Stomach (tissue), 9 donors: ENCODE measurements around the gene RRP1. TPM values are rescaled to one million over a fixed set of nuclear protein-coding genes. Genes with fewer than 3 reads are reported as not detected.

ENCODE experiments used
- DNase-seq, 2 donors: peaks; one replicate each; pipeline versions ENCODE4 v3.0.0 to v3.0.0-alpha.2; 2013 to 2019
- H3K27ac ChIP-seq, 5 donors: fragments of 200-600 bp in 4 of 5; sonication (generic) in 4 of 5; one replicate each; pipeline ENCODE4 v1.5.1; 2013 to 2019; ENCODE audit warnings: mild to moderate bottlenecking in 1 of 5, moderate library complexity in 1 of 5
- H3K27me3 ChIP-seq, 3 donors: fragments of 200-600 bp; sonication (generic); one replicate each; pipeline ENCODE4 v1.5.1; 2017 to 2019; ENCODE audit warnings: mixed run types in 1 of 3
- H3K36me3 ChIP-seq, 4 donors: fragments of 200-600 bp; sonication (generic); 1 replicate in 3 of 4; 2 replicates in 1 of 4; pipeline ENCODE4 v1.5.1; 2016 to 2019
- H3K4me1 ChIP-seq, 4 donors: fragments of 200-600 bp; sonication (generic); one replicate each; pipeline ENCODE4 v1.5.1; 2016 to 2019
- H3K4me3 ChIP-seq, 4 donors: fragments of 200-600 bp; sonication (generic) in 3 of 4; one replicate each; pipeline ENCODE4 v1.5.1; 2016 to 2019; ENCODE audit warnings: mild to moderate bottlenecking in 1 of 4
- H3K9me3 ChIP-seq, 4 donors: fragments of 200-600 bp; sonication (generic); one replicate each; pipeline ENCODE4 v1.5.1; 2016 to 2019
- CTCF ChIP-seq, 7 experiments: fragments of 450-650 bp in 4 of 7; fragments of 200-600 bp in 3 of 7; sonication (generic) in 3 of 7; IDR thresholded peaks; one replicate each; pipeline ENCODE4 v1.5.1; 2016 to 2019; ENCODE audit warnings: antibody characterized with exemption in 7 of 7, control low read depth in 2 of 7, mild to moderate bottlenecking in 1 of 7
- EP300 ChIP-seq: sonication (generic); formaldehyde crosslinking; IDR thresholded peaks from one replicate; pipeline ENCODE4 v1.6.1; 2017; ENCODE audit warnings: antibody characterized with exemption
- POLR2A ChIP-seq, 4 donors: fragments of 450-650 bp; IDR thresholded peaks; one replicate each; pipeline ENCODE4 v1.6.1; 2016; ENCODE audit warnings: antibody characterized with exemption in 4 of 4, control low read depth in 2 of 4, mild to moderate bottlenecking in 1 of 4, moderate library complexity in 1 of 4
- POLR2AphosphoS5 ChIP-seq, 3 donors: sonication (generic); formaldehyde crosslinking; IDR thresholded peaks; one replicate each; pipeline ENCODE4 v1.6.1; 2016; ENCODE audit warnings: antibody characterized with exemption in 3 of 3
- WGBS, 5 donors: extraction: QIAGEN DNeasy Blood & Tissue Kit in 3 of 5; methylation state at CpG; one replicate each; pipeline versions ENCODE4 v1.1.5 to v1.1.7; 2013 to 2018; 5-methylcytosine and 5-hydroxymethylcytosine counted together
- intact Hi-C: fragments of 100-400 bp; cut with DNase I; formaldehyde crosslinking; loops from one replicate; pipeline ENCODE4 v1.15.1; 2023; ENCODE audit warnings: low total_unique reads
- polyA plus RNA-seq, 3 donors: library from polyadenylated mRNA; stranded (reverse); fragments of 200-250 nt; gene quantifications; one replicate each; pipeline ENCODE4 v1.2.3, GENCODE V29; 2013
- total RNA-seq, 5 donors: library from RNA; depleted of rRNA; stranded (reverse); fragments of >200 nt; gene quantifications; one replicate each; pipeline versions ENCODE4 v1.1.0 to v1.2.3, GENCODE V29; 2014 to 2016
- donor health status: healthy with polysubstance abuse.
- donor health status: Bipolar disorder and iron deficiency.
- donor health status: healthy.

RRP1 gene
- total and polyA plus RNA-seq, 8 donors = 10.6 to 25.6 (median 16.4) TPM

DNA sequence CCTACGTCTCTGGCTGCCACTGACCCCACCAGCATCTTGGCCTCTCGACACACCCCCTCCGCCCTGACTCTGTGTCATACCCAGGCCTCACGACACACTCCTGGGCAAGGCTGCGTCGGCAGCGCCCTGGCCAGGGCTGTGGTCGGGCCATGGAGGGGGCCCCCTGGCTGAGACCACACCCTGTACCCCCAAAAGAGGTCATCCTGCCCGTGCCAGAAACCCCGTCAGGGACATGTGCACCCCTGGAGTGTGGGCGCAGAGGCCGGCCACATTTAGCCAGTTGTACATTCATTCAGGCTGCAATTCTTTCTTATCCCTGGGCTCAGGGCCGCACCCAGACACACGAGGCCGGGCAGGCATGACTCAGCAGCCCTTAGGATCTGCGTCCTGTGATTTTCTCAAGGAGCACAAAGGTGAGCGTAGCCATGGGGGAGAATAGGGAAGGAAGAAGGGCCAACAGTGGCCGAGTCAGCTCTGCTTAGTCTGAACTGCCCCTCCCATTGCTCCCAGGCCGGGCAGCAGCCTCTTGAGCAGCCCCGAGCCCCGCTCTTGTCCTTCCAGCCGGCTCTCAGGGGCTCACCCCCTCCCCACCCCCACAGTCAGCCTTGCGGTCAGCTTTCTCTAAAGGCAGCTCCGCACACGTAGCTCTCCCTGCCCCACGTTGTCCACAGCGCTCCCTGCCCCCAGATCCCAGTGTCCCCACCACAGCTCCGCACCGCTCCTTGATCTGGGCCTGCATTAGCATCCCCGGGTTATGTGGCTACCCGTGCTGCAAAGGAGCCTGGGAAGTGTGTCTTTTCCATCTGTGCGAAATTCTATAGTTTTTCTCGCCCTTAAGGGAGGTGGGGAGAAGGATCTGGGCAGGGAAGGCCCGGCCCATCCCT, 21.2 kb upstream of the RRP1 start:
- 39 to 56% (median 43%) methylated on average over 19 to 34 of the region's 34 CpGs for WGBS, 5 donors
- no peaks in the 10 kb centered on the region for H3K27me3 ChIP-seq
- TF ChIP-seq CTCF (IDR thresholded peaks at IDR 0.05) = no peak
- peak in 2 of 3 donors; percentile 33 to 69 for TF ChIP-seq POLR2AphosphoS5 (IDR thresholded peaks at IDR 0.05)
- peaks cover 5 to 18% (median 9%) of the 10 kb centered on the region in 4 donors for H3K36me3 ChIP-seq
- peak overlapping the region; percentile 64 to 81 (median 73) for H3K27ac ChIP-seq
- peaks cover 11 to 29% (median 22%) of the 10 kb centered on the region in 4 donors for H3K4me1 ChIP-seq
- H3K4me3 ChIP-seq = no peak overlapping the region
- H3K9me3 ChIP-seq = no peaks in the 10 kb centered on the region
- peak; percentile 74 to 92 for DNase-seq
- intact Hi-C loops = loop anchor here (5.0 kb wide), 1 partner anchor 36 kb away; no protein-coding TSS in a partner anchor

DNA sequence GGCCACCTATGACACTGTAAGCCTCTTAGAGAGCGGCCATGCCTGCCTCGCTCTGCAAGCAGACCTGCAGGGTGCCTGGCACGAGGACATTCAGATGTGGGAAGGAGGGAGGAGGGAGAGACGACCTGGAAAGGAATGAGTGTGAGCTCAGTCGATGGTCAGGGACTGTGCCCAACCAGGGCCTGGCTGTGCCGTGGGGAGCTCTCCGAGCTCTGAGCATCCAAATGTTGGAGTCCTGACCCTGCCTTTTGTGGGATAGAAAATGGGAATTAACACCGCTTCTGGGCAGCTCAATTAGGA, 20.6 kb upstream of the RRP1 start:
- TF ChIP-seq EP300 = no peak
- TF ChIP-seq CTCF (IDR thresholded peaks at IDR 0.05) = no peak
- no peak for TF ChIP-seq POLR2A (IDR thresholded peaks at IDR 0.05)
- no peak for TF ChIP-seq POLR2AphosphoS5 (IDR thresholded peaks at IDR 0.05)
- Histone ChIP-seq H3K9me3 (no peaks in the 10 kb centered on the region), H3K4me3 (no peak overlapping the region), H3K27ac (peak overlapping the region in 4 of 5 donors; percentile 64 to 81 (median 70)), H3K27me3 (no peaks in the 10 kb centered on the region), H3K36me3 (peaks cover 10 to 18% (median 13%) of the 10 kb centered on the region in 4 donors), H3K4me1 (peaks cover 11 to 30% (median 22%) of the 10 kb centered on the region in 4 donors)
- 60 to 73% (median 69%) methylated on average over 8 of the region's 8 CpGs for WGBS, 5 donors
- no peak for DNase-seq
- intact Hi-C loops = loop anchor here (5.0 kb wide), 1 partner anchor 37 kb away; no protein-coding TSS in a partner anchor

GRCh38 chr21:43769325-43769958, 19.9 kb upstream of the RRP1 start:
- intact Hi-C loops = loop anchor here (5.0 kb wide), 1 partner anchor 37 kb away; no protein-coding TSS in a partner anchor
- Histone ChIP-seq H3K36me3 (peaks cover 14 to 23% (median 19%) of the 10 kb centered on the region in 4 donors), H3K27ac (no peak overlapping the region), H3K9me3 (no peaks in the 10 kb centered on the region), H3K4me3 (no peak overlapping the region), H3K4me1 (peaks cover 12 to 37% (median 26%) of the 10 kb centered on the region in 4 donors), H3K27me3 (no peaks in the 10 kb centered on the region)
- no peak for TF ChIP-seq POLR2A (IDR thresholded peaks at IDR 0.05)
- TF ChIP-seq POLR2AphosphoS5 (IDR thresholded peaks at IDR 0.05) = no peak
- TF ChIP-seq CTCF (IDR thresholded peaks at IDR 0.05) = no peak
- no peak for TF ChIP-seq EP300
- 92 to 93% (median 93%) methylated on average over 7 to 11 of the region's 11 CpGs for WGBS, 5 donors
- no peak for DNase-seq

- Histone ChIP-seq H3K27ac (no peak overlapping the region), H3K9me3 (no peaks in the 10 kb centered on the region), H3K4me3 (no peak overlapping the region), H3K4me1 (peaks cover 20 to 44% (median 33%) of the 10 kb centered on the region in 4 donors), H3K27me3 (no peaks in the 10 kb centered on the region), H3K36me3 (peaks cover 14 to 25% (median 21%) of the 10 kb centered on the region in 4 donors)
- DNase-seq = no peak
- 82 to 93% (median 91%) methylated on average over 13 to 21 of the region's 21 CpGs for WGBS, 5 donors
- no peak for TF ChIP-seq CTCF (IDR thresholded peaks at IDR 0.05)
- intact Hi-C loops = no loop called here
These were observed 19.2 kb upstream of the RRP1 start for GRCh38 chr21:43770066-43770655.
